NCI-H146 treated with DMSO at 0.1 percent for 48 hours (cell line): Measurements from ENCODE around the gene P2RY12.

Experiments
- DNase-seq: peaks from one replicate; lab custom pipeline; 2025; ENCODE audit not compliant: unreplicated experiment; lab: John Stamatoyannopoulos, UW

Gene P2RY12

DNA sequence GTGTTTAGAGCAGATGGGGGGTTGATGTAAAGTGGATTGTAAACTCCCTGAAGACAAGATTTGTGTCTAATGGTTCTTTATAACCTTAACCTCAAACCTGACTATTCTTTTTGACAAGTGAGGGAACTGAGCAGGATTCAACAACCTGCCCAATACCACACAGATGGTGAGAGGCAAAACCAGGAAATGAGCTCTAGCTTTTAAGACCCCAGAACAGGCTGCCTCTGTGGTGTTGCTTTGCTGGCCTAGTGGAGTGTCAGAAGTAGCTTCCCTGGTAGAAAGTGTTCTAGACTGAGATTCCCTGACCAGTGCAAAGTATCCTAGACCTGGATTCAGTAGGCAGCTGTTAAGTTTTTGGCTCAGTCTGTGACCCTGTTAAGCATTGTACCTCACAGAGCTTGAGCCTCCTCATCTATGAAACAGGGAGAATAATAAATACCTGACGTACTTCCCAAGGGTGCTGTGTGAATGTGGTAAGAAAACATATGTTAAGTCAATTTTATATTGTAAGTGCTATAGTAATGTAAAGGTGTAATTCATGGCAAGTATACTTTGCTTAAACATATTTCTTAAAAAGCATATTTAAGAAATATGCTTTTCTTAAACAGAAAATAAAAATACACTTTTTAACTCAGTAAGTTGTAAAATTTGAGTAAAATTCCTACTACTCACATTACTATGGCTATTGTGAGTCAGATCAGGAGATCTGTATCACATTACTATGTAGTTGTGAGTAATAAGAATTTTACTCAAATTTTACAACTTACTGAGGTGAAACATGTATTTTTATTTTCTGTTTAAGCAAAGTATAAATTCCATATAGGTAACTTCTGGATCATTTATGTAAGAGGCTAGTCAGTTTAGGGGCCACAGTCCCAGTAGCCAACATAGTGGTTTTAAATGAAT, 76.7 kb downstream of the P2RY12 start:
- no peak for DNase-seq

DNA sequence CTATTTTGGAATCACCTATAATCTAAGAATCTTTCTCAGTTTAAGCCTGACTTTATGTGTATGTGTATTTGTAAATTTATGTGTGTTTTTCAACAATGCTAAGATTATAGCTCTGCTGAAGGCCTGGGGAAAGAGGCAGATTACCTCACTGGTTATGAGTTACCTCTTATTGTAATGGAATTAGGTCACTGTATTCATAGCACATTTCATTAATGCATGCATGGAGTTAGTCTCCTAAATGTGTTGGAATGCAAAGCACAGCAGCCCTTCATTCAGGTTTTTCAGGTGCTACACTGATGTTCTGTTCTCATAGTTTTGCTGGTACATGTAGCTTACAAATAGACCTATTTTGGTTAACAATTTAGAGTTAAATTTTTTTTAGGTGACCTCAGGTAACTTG, 77.4 kb downstream of the P2RY12 start:
- no peak for DNase-seq

DNA sequence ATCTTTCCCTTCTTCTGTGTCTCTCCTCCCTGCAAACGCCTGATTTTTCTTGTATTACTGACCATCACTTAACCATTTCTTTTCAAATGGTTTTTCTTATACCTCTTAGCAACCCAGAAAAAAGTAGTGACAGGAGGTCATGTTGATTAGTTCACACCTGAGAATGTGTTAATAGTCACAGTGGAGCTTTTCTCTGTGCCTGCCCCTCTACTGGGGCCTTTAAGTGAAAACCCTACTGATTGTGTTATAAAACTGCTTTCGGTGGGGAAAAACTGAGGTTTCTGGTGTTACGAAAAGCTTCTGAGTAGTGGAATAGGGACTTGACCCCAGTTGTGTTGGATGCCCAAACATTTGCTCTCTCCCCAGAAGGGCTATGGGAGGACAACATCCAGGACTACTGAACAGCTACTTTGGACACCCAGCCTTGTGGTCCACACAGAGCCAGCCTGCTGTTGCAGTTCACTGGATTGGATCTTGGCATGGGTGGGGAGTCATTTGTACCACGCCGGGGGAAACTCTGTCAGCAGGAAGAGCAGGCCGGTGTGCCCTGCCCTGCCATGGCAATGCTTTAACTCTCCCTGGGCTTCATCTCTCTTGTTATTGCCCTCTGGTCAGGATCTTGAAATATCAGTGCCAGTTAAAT, 78.3 kb downstream of the P2RY12 start:
- no peak for DNase-seq

DNA sequence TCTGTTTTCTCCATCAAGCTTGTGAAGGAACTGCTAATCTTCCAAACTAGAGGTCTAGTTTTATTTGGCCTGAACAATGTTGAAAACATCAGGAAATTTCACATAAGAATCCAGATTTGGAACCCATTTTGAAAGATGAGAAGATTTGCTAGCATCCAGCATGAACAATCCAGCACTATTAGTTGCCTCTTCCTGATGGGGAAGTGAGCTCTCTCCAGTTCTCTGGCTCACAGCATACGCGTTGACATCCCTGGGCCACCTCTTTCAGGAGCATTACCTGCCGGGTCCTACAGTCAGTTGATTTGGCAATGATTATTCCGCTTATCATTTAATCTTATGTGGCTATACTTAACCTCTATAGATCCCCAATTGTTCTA, 78.8 kb downstream of the P2RY12 start:
- no peak for DNase-seq

DNA sequence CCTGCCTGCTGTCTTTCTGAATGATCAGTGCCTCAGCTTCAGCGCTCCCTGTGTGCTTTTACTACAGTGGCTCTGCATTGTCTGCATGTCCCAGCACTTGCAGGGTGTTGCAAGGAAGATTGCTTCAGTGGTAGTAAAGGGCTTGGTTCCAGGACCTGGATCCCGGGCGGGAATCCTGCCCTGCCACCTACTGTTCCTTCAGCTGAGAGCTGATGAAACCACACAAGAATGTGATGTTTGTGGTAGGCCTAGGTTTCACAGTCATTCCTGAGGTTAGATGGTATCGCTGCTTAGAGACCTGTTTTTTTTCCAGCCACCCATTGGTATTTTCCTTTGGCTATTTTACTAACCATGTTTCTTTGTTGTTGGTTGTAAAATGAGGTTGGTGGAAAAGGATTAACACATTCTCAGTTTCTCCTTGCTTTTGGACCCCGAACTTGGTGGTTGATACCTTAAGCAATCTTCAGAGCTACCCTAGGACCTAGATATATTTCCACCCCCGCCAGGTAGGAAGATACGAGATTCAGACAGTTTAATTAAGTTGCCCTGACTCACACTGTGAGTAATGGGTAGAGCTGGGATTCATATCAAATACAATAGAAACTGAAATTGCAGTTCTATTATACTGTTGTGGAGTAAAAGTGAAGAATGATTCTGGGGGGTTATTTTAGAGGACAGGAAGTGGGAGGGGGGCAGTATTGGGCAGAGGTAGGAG, 79.3 kb downstream of the P2RY12 start:
- no peak for DNase-seq

DNA sequence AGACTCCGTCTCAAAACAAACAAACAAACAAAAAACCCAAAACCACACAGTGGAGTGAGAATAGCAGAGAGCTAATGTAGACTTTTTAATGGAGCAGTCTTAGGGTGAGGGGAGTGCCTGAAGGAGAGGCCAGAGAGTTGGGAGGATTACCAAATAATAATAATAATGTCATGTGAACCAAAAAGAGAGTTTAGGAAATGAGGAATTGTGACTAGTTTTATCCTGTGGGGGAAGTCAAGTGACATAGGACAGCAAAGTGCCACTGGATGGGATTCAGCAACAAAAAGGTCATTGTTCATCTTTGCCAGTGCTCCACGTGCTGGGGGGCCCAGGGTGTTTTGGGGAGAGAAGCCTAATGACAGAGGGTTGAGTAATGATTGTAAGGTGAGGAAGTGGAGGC, 80.8 kb downstream of the P2RY12 start:
- DNase-seq, result no peak

DNA sequence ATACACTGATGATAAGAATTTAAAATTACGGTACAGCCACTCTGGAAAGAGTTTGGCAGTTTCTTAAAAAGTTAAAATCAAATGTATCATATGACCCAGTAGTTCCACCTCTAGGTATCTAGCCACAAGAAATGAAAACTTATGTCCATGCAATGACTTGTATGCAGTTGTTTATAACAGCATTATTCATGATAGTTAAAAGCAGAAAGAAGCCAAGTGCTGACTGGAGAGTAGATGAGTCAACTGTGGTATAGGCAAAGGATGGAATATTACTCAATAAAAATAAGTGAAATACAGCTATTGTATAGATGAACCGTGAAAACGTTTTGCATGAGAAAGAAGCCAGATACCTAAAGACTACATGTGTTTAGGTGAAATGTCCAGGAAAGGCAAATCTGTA, 82.8 kb downstream of the P2RY12 start:
- no peak for DNase-seq

DNA sequence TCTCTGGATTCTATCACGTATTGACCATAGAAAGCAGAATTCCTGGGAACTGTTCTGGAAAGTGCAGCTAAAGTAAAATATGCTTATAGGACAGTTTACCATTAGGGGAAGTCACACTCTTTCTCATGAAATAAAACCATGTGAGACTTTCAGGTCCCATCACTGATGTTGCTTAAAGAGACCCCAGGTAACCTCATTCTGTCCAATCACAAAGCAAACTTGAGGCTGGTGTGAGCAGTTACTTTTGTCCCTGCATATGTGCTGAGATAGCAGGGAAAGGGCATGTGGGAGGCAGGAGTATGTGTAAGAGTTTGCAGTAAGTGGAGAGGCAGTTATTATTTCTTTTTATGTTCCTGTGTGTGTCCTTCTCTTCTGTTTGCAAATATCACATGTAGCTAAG, 84.0 kb downstream of the P2RY12 start:
- DNase-seq, result no peak

DNA sequence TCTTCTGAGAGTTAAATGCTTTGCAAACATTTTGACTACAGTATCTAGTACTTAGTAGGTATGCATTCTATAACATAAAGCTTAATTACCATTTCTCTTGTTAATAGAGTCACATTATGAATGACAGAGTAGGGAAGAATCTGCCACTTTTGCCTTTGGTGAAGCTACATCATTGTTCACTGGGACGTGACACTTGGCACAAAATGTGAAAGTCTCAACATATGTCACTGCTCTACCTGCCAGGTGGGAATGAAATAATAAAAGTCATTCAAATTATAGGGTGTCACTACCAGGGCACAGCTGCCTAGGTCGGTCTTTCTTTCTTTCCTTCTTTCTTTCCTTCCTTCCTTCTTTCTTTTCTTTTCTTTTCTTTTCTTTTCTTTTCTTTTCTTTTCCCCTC, 85.5 kb downstream of the P2RY12 start:
- no peak for DNase-seq

DNA sequence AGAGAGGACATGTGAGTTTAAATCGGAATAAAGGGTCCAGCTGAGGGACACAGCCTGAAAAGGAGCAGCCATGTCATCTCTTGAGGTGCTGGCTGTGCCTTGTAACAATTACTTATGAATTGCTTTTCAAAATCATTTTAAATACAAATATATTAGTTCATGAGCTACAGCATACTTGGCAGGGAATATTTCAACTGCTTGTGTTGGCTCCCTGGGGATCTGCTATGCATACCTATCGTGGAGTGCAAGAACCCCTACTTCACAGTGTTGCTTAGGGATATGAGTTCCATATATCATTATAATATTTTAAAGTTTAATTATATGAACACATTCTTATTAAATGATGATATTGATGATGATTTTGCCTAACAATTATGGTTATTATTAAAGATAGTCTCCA, 87.1 kb downstream of the P2RY12 start:
- DNase-seq, result no peak

DNA sequence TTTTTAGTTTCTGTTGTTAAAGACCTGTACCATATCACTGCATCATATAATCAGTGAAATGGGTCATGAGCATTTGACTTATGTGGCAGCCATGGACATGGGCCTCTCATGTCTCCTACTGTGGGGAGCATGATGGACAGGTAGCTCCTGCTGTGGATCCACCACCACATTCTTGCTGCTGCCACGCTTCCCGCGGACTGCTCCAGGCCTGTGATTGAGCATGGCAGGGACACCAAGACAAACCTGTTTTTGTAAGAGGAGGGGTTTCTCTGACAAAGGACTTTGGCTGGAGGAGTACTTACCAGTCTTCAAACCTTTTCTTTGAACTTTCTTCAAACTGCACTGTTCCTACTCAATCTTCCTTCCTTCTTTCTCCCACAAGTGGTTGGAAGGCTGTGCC, 88.3 kb downstream of the P2RY12 start:
- DNase-seq, result no peak

DNA sequence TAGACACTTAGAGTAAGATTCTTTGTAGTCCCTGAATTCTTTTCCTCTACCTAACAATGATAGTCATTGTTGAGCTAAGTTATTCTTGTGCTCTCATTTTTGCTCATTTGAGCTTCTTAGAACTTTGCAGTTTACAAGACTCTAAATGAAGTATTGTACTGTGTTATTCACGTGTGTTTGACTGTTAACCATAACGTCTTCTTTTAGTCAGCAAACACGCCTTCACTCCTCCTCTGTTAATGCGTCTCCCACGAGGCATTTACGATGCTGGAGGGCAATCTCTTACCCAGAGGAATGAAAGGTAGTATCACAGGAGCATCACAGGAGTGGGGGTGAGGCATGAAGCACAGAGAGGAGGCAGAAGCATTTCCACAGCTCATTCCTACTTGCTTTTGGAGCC, 91.4 kb downstream of the P2RY12 start:
- DNase-seq, result no peak

DNA sequence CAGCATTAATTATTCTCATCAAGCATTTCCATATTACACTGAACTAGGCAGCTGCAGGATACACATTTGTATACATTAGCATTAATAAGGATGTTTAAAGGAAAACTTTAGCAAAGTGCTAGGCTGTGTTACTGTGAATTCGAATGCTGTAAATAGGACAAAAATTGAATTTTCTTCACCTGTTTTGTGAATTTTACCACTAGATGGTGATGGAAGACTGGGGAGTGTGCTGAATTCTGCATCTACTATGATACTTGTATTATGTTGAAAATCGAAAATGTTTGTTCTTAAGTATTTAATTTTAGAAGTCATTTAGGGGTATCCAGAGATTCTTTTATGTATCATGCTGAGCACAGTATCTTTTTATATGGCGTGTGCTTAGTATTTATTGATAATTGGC, 93.9 kb downstream of the P2RY12 start:
- no peak for DNase-seq

DNA sequence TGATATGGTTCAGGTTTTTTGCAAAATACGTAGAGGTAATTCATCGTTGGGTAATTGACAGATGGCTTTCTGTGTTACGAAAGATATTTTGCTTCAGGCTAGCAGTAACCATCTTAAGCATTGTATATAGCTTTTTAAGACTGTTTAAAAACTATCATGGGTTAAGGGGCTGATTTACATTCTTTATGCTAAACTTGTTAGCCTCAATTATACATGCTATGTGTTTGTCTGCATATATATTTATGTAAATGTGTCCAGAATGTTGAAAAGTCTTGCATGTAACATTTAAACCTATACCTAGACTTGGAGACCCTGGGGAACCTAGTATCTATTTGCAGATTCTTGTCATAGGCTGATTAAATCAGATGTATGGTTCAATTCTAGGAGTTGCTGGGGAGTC, 95.1 kb downstream of the P2RY12 start:
- DNase-seq, result no peak
